ENCODE data around the gene RNF169.

RNF169 gene

DNA sequence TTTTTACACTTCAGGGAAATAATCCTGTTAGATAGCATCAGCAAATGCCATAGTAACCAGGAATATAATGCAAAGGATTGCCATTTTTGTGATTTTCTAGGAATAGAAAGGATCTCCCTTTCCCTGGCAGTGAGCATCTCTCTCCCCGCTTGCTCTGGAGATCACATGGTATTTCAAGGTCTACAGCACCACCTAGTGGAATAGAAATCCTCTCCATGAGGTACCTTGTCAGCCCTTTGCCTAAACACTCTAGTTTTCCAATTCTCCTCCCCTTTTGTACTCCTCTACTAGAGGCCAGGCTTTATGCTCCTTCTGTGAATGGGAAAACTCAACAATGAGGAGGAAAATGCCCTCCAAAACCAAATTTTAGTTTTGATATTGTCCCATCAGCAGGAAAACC, 121.8 kb downstream of the RNF169 start:
- DNase-seq (ENCODE audit: low read depth, low spot score) = peak; percentile 23

DNA sequence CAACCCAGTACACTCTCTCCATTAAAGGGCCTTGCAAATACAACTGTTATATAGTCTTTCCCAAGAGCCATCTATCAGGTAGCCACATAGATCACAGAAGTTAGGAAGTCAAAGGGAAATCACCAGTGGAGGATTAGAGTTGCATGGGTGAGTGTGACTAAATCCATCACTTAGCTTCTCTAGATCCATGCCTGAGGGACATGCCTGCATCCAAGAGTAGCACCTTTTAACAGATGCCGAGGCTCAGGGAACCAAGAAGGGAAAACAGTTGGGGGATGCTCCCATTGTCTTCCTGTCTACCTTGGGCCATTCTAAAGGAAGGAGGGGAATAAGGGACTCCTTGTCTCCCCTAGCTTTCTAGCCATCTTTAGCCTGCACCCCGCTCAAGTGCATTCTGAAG, 122.4 kb downstream of the RNF169 start:
- no peak for DNase-seq (ENCODE audit: low read depth, low spot score)

DNA sequence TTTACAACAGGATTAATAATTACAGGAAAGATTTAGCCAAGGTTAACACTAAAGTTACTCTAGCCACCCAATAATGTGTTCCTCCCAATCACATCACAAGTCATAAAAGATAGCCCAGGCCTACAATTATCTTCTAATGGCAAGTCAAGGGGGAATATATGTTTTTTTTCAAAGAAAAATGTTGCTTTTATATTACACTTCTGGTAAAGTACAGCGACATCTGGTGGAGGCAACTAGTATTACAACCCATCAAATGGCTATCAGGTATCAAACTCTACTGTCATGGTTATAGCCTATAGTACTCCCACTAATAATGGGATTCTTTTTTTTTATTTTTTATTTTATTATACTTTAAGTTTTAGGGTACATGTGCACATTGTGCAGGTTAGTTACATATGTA, 128.5 kb downstream of the RNF169 start:
- DNase-seq (ENCODE audit: low read depth, low spot score) = no peak
